Mucosa of rectum (tissue), 2 donors: ENCODE results near the gene PTPMT1.
"Not testable (repeated sequence)": the region's sequence is repeated elsewhere in the genome, so short reads cannot be mapped to it uniquely, and the experiment has no call there.

ENCODE experiments used
- H3K27ac ChIP-seq, 2 donors: one replicate each; pipeline ENCODE4 v1.7.0; 2013; ENCODE audit warnings: inconsistent platforms in 2 of 2, low read depth in 2 of 2, low read length in 2 of 2
- H3K27me3 ChIP-seq, 2 donors: one replicate each; pipeline ENCODE4 v1.7.0; 2013; ENCODE audit warnings: low read length in 2 of 2; ENCODE audit not compliant: control insufficient read depth in 2 of 2, insufficient read depth in 2 of 2
- H3K36me3 ChIP-seq, 2 donors: one replicate each; pipeline ENCODE4 v1.7.0; 2013; ENCODE audit warnings: low read length in 2 of 2; ENCODE audit not compliant: control insufficient read depth in 2 of 2, insufficient read depth in 2 of 2
- H3K4me1 ChIP-seq, 2 donors: one replicate each; pipeline ENCODE4 v1.7.0; 2013; ENCODE audit warnings: low read length in 2 of 2, mild to moderate bottlenecking in 1 of 2; ENCODE audit not compliant: control insufficient read depth in 2 of 2, insufficient read depth in 2 of 2
- H3K4me3 ChIP-seq, 2 donors: one replicate each; pipeline ENCODE4 v1.7.0; 2013; ENCODE audit warnings: low read length in 2 of 2
- H3K9ac ChIP-seq, 2 donors: one replicate each; pipeline ENCODE4 v1.7.0; 2013; ENCODE audit warnings: low read length in 2 of 2, low read depth in 1 of 2, mild to moderate bottlenecking in 1 of 2
- H3K9me3 ChIP-seq, 2 donors: one replicate each; pipeline ENCODE4 v1.7.0; 2013; ENCODE audit warnings: low read length in 2 of 2; ENCODE audit not compliant: control insufficient read depth in 2 of 2
- donor health status: healthy.
- donor health status: Normal muscosa, but diverticular disease.

PTPMT1 gene

DNA sequence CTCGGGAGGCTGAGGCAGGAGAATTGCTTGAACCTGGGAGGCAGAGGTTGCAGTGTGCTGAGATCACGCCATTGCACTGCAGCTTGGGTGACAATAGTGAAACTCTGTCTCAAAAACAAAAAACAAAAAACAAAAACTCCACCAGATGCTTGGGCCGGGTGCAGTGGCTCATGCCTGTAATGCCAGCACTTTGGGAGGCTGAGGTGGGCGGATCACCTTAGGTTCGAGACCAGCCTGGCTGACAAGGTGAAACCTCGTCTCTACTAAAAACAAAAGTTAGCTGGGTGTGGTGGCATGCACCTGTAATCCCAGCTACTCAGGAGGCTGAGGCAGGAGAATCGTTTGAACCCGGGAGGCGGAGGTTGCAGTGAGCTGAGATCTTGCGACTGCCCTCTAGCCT is 1.0 kb upstream of the PTPMT1 start:
- H3K4me3 ChIP-seq, H3K27me3 ChIP-seq, H3K27ac ChIP-seq, H3K9me3 ChIP-seq, H3K9ac ChIP-seq, H3K4me1 ChIP-seq, H3K36me3 ChIP-seq: not testable (repeated sequence)

DNA sequence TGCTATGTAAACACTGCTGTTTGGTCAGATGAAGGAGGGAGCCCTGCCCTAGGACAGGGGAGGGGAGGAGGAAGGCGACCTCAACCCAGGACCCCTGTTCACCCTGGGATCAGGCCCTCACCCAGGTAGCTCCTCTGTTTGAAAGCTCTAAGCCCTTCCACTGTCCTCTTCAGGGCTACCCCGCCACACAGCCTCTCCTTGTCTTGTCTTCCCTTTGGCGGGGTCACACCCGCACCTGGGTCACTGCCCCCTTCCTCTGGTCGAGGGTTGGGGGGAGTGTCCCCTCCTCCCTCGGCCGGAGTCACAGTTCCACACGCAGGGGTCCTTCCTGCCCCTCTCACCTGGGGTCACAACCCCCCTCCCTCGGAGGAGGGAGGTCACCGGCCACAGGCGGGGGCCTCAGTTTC is 463 bp upstream of the PTPMT1 start:
- H3K27ac ChIP-seq: peak overlapping the region; percentile 13 to 38
- H3K9me3 ChIP-seq: no peaks in the 10 kb centered on the region
- peaks cover 0 to 5% of the 10 kb centered on the region in 2 donors for H3K36me3 ChIP-seq
- peaks cover 5 to 6% of the 10 kb centered on the region in 2 donors for H3K4me1 ChIP-seq
- no peaks in the 10 kb centered on the region for H3K27me3 ChIP-seq
- H3K9ac ChIP-seq: peak overlapping the region; percentile 71 to 91
- H3K4me3 ChIP-seq: peak overlapping the region; percentile 85 to 89

DNA sequence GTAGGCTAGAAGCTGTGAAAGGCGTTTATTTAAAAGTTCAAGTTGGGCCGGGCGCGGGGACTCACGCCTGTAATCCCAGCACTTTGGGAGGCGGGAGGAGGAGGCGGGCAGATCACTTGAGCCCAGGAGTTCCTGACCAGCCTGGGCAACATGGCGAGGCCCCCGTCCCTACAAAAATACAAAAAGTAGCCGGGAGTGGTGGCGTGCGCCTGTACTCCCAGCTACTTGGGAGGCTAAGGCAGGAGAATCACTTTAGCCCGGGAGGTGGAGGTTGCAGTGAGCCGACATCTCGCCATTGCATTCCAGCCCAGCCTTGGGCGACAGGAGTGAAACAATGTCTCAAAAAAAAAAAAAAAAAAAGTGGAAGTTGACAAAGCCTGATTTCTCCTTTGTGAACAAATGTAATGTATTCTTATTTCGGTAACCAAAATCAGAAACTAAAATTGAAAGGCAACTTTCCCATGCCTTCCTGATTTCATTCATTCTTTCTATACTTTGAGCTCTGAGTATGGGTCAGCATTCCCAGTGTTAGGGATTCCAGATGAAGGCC is 825 bp downstream of the PTPMT1 start:
- no peaks in the 10 kb centered on the region for H3K9me3 ChIP-seq
- H3K4me1 ChIP-seq: peaks cover 5 to 6% of the 10 kb centered on the region in 2 donors
- H3K4me3 ChIP-seq: peak overlapping the region; percentile 85 to 89
- peaks cover 7 to 11% of the 10 kb centered on the region in 2 donors for H3K36me3 ChIP-seq
- H3K27me3 ChIP-seq: no peaks in the 10 kb centered on the region
- H3K9ac ChIP-seq: peak overlapping the region; percentile 80 to 91
- H3K27ac ChIP-seq: peak overlapping the region in 1 of 2 donors; percentile 43

DNA sequence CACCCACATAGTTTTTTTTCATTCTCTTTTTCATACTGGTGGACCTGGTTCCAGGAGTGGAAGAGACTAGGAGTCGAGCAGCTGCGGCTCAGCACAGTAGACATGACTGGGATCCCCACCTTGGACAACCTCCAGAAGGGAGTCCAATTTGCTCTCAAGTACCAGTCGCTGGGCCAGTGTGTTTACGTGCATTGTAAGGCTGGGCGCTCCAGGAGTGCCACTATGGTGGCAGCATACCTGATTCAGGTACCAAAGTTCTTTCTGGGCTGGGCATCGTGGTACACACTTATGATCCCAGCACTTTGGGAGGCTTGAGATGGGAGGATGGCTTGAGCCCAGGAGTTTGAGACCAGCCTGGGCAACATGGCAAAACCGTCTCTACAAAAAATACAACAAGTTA is 4.2 kb downstream of the PTPMT1 start:
- Histone ChIP-seq H3K9ac (no peak overlapping the region), H3K36me3 (peaks cover 31 to 37% of the 10 kb centered on the region in 2 donors), H3K27ac (no peak overlapping the region), H3K27me3 (no peaks in the 10 kb centered on the region), H3K9me3 (no peaks in the 10 kb centered on the region), H3K4me1 (peaks cover 5 to 6% of the 10 kb centered on the region in 2 donors), H3K4me3 (no peak overlapping the region)

DNA sequence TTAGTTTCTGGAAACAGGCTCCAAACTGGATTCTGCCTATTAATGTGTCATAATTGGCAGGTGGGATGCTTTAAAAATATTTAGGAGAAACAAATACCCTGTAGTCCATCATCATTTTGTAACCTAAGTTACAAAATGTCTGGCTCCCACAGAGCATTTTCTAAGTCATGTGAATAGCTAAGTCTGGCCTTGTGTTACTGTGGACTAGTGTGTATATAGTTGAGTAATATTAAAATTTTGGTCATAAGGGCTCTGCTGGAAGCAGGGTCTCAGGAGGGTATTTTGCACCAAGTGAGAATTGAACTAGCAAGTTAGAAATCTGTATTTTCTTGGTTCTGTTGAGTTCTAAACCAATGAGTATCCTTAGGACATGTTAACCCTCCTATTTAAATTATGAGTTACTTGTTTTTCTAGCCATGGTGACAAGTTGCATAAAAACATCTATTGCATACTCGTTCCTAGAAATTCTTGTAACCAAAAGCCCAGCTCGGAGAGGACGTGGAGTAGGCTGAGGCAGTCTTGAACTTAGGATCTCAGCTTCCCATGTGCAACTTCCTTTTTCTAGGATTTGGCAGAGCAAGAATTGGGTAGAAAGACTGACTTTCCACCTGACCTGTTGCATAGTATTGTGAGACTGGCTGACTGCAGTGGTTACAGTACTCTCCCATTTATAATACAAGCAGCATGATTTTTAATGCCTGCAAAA is 5.4 kb downstream of the PTPMT1 start:
- Histone ChIP-seq H3K9ac (no peak overlapping the region), H3K4me1 (no peaks in the 10 kb centered on the region), H3K9me3 (no peaks in the 10 kb centered on the region), H3K36me3 (peaks cover 31 to 40% of the 10 kb centered on the region in 2 donors), H3K4me3 (no peak overlapping the region), H3K27me3 (no peaks in the 10 kb centered on the region), H3K27ac (no peak overlapping the region)

DNA sequence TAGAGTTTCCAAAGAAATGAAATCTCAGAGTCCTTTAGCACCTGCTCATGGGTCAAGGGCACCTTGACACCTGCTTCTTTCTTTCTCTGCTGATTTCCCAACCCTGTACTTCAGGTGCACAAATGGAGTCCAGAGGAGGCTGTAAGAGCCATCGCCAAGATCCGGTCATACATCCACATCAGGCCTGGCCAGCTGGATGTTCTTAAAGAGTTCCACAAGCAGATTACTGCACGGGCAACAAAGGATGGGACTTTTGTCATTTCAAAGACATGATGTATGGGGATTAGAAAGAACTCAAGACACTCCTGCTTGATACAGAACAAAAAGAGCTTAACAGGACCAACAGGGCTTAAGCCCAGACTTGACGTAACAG is 5.9 kb downstream of the PTPMT1 start:
- H3K36me3 ChIP-seq: peaks cover 31 to 40% of the 10 kb centered on the region in 2 donors

DNA sequence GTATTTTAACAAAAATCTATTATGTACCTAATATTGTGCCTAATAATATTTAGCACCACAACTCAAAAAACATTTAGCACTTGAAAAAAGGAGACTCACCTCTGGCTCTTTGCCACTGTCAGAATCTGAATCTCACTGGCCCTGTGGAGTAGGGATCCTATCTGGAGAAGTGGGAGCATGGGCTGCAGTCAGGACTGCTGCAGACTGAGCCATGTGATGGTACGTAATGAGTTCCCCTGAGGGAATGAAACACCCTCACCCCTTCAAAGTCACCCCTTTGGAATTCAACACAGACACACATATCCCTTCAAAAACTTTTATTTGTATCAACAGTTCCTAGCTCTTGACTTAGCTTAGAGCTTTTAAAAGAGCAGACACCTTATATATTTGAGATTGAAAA is 6.5 kb downstream of the PTPMT1 start:
- Histone ChIP-seq H3K9ac (no peak overlapping the region), H3K27ac (no peak overlapping the region), H3K9me3 (no peaks in the 10 kb centered on the region), H3K4me3 (no peak overlapping the region), H3K27me3 (no peaks in the 10 kb centered on the region), H3K4me1 (no peaks in the 10 kb centered on the region), H3K36me3 (peaks cover 31 to 41% of the 10 kb centered on the region in 2 donors)

More for the DNA sequence above, 5.9 kb downstream of the PTPMT1 start:
- H3K4me1 ChIP-seq: no peaks in the 10 kb centered on the region
- no peak overlapping the region for H3K4me3 ChIP-seq
- no peaks in the 10 kb centered on the region for H3K9me3 ChIP-seq
- H3K27ac ChIP-seq: no peak overlapping the region
- H3K9ac ChIP-seq: no peak overlapping the region
- no peaks in the 10 kb centered on the region for H3K27me3 ChIP-seq

DNA sequence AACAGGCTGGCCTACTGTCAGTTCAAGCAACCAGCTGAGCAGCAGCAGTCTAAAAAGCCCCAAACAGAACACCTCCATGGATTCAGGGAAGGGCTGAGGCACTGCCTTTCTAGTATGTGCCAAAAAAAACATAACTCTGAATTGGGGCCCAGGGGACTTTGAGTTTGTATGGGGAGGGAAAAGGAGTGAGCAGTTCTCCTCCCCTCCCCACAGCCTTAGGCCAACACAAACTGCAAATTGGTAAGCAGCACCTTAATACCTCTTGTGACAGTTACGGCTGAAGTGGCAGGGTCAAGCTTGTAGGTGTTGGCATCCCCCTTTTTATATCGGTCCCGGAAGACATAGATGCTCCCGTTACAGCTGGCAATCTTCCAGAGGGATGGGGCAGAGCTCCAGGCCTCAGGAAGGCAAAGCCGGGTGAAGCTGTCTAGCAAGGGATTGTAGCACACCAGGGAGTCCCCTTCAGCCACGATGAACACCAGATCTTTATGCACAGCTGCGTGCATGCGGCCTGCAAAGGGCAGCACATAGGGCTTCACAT is 7.4 kb downstream of the PTPMT1 start:
- Histone ChIP-seq H3K27ac (no peak overlapping the region), H3K27me3 (no peaks in the 10 kb centered on the region), H3K4me3 (no peak overlapping the region), H3K4me1 (peaks cover 1 to 3% of the 10 kb centered on the region in 2 donors), H3K9ac (no peak overlapping the region), H3K9me3 (no peaks in the 10 kb centered on the region), H3K36me3 (peaks cover 31 to 48% of the 10 kb centered on the region in 2 donors)

DNA sequence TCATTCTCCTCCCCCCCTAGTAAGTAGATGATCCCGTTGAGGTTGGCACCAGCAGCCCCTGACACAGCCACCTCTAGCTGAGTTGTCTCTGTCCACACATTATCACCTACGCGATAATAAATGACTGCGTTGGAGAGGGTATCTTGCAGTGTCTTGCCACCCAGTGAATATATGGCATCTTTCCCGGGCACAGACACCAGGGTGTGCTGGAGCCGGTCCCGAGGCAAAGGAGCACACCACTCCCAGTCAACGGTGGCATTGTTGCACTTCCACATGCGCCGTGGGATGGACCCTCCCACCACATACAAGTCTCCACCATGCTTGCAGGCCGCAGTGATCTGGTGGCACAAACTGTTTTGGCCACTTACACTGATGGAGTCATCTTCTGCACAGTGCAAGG is 7.9 kb downstream of the PTPMT1 start:
- H3K9ac ChIP-seq: no peak overlapping the region
- no peak overlapping the region for H3K4me3 ChIP-seq
- peaks cover 31 to 48% of the 10 kb centered on the region in 2 donors for H3K36me3 ChIP-seq
- no peak overlapping the region for H3K27ac ChIP-seq
- H3K9me3 ChIP-seq: no peaks in the 10 kb centered on the region
- H3K27me3 ChIP-seq: no peaks in the 10 kb centered on the region
- peaks cover 7 to 8% of the 10 kb centered on the region in 2 donors for H3K4me1 ChIP-seq

DNA sequence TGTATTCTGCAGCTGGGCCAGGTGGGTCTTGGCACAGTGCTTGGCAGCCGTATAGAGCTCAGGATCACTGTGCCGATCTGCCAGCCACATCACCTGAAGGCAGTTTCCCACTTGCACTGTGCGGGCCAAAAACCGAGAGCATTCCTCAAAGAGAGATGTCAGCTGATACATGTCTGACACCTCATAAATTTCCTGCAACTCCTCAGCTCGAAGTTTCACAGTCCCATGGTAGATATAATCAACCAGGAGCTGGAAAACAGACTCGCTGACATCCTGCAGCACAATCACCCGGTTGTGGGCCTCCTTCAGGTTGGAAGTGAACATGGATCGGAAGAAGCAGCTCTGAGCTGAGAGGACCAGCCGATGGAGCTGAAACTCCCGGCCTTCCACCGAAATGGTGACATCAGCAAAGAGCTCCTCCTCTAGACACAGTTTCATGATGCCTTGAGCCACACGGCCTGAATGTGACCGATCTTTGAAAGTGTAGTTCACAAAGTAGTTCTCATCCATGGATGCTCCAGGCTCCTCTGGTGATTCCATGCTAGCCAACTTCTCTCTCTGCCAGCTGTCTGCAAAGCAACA is 12.2 kb downstream of the PTPMT1 start:
- Histone ChIP-seq H3K27ac (no peak overlapping the region), H3K4me3 (peak overlapping the region; percentile 2 to 88), H3K9me3 (no peaks in the 10 kb centered on the region), H3K27me3 (no peaks in the 10 kb centered on the region), H3K9ac (no peak overlapping the region), H3K36me3 (peaks cover 28 to 44% of the 10 kb centered on the region in 2 donors), H3K4me1 (peaks cover 17 to 19% of the 10 kb centered on the region in 2 donors)
